D721Med (cell line): ENCODE measurements around the gene SLC35E2B.

ENCODE experiments used
- DNase-seq: peaks from one replicate; pipeline ENCODE4 v3.0.0; 2011; ENCODE audit warnings: low spot score; ENCODE audit not compliant: insufficient read length
- FAIRE-seq: peaks from 2 replicates; lab custom pipeline; 2011; peaks lifted over from hg19 to GRCh38; lab: Jason Lieb, UNC
- CTCF ChIP-seq: IDR thresholded peaks from 2 replicates; pipeline ENCODE4 v1.5.1; 2012; ENCODE audit warnings: mild to moderate bottlenecking, control low read depth; ENCODE audit not compliant: insufficient read depth; ENCODE audit errors: missing control alignments

Gene SLC35E2B

GRCh38 chr1:1626207-1627141 is 66.1 kb downstream of the SLC35E2B start:
- DNase-seq = no peak
- TF ChIP-seq CTCF = no peak
- no peak for FAIRE-seq

GRCh38 chr1:1625824-1626206 is 66.8 kb downstream of the SLC35E2B start:
- FAIRE-seq = no peak
- no peak for DNase-seq
- TF ChIP-seq CTCF = no peak

- TF ChIP-seq CTCF = no peak
- DNase-seq = no peak
- no peak for FAIRE-seq
Measured at GRCh38 chr1:1625404-1625775, 67.2 kb downstream of the SLC35E2B start.

GRCh38 chr1:1624443-1625403 is 67.9 kb downstream of the SLC35E2B start:
- no peak for TF ChIP-seq CTCF
- DNase-seq (no peak), FAIRE-seq (no peak)

- DNase-seq (no peak), FAIRE-seq (no peak)
- TF ChIP-seq CTCF = no peak
Measured at GRCh38 chr1:1623631-1624442, 68.8 kb downstream of the SLC35E2B start.

- FAIRE-seq = no peak
- DNase-seq = no peak
- no peak for TF ChIP-seq CTCF
Measured at GRCh38 chr1:1623181-1623630, 69.4 kb downstream of the SLC35E2B start.
